IMR-90 (cell line): ENCODE measurements around the gene ASB1. TPM values are rescaled to one million over a fixed set of nuclear protein-coding genes. Genes with fewer than 3 reads are reported as not detected.

Experiments used
- ATAC-seq: fragments of 200-7000 bp; cut with Tn5 transposase; 2 replicates; pipeline ENCODE4 v1.9.1; 2020; ENCODE audit warnings: low read depth, mild to moderate bottlenecking, moderate library complexity
- BruUV-seq: library from RNA; stranded (reverse); fragments of 400-500 nt; replicated peaks from 2 replicates; lab custom pipeline; 2021; lab: Mats Ljungman, UMichigan
- CTCF ChIA-PET: fragments of 300-600 bp; formaldehyde crosslinking; extraction: SDS; loops from one replicate; lab custom pipeline; 2021; ENCODE audit warnings: antibody characterized with exemption; lab: Yijun Ruan, JAX
- POLR2A ChIA-PET: fragments of 300-600 bp; sonication (Branson Sonifier 250); formaldehyde crosslinking; loops from one replicate; lab custom pipeline; 2022; ENCODE audit warnings: antibody characterized with exemption; ENCODE audit not compliant: unreplicated experiment; lab: Charles Lee
- DNase-seq: peaks from one replicate; pipeline ENCODE4 v3.0.0; 2013
- H2AFZ ChIP-seq: replicated peaks from 2 replicates; pipeline ENCODE3; 2013; ENCODE audit warnings: low read length, mild to moderate bottlenecking; ENCODE audit not compliant: poor library complexity
- H2AK5ac ChIP-seq: 2 replicates; pipeline ENCODE4 v1.6.1; 2013; ENCODE audit warnings: low read depth, low read length, inconsistent platforms
- H2AK9ac ChIP-seq: replicated peaks from 2 replicates; pipeline ENCODE3; 2013; ENCODE audit warnings: mild to moderate bottlenecking, low read depth, low read length, moderate library complexity; ENCODE audit not compliant: poor library complexity
- H2BK120ac ChIP-seq: 2 replicates; pipeline ENCODE4 v1.6.1; 2013; ENCODE audit warnings: low read depth, low read length, inconsistent platforms
- H2BK15ac ChIP-seq: 3 replicates; pipeline ENCODE4 v1.6.1; 2013; ENCODE audit warnings: low read depth, low read length, inconsistent platforms
- H2BK20ac ChIP-seq: 2 replicates; pipeline ENCODE4 v1.6.1; 2013; ENCODE audit warnings: low read depth, mild to moderate bottlenecking, inconsistent platforms, low read length, moderate library complexity
- H2BK5ac ChIP-seq: 2 replicates; pipeline ENCODE4 v1.6.1; 2013; ENCODE audit warnings: mild to moderate bottlenecking, low read depth, low read length, inconsistent platforms; ENCODE audit not compliant: poor library complexity, severe bottlenecking
- H3K14ac ChIP-seq: replicated peaks from 2 replicates; pipeline ENCODE4 v1.6.1; 2013; ENCODE audit warnings: low read depth, low read length, inconsistent platforms
- H3K18ac ChIP-seq: 2 replicates; pipeline ENCODE4 v1.6.1; 2013; ENCODE audit warnings: low read depth, low read length, control low read depth
- H3K23ac ChIP-seq: 2 replicates; pipeline ENCODE4 v1.6.1; 2013; ENCODE audit warnings: low read depth, low read length, inconsistent platforms
- H3K27ac ChIP-seq: 2 replicates; pipeline ENCODE4 v1.5.1; 2013; ENCODE audit warnings: mild to moderate bottlenecking, control low read depth, low read length; ENCODE audit not compliant: insufficient read depth
- H3K27me3 ChIP-seq: 2 replicates; pipeline ENCODE4 v1.6.1; 2013; ENCODE audit warnings: low read length; ENCODE audit not compliant: control insufficient read depth, insufficient read depth
- H3K36me3 ChIP-seq: 2 replicates; pipeline ENCODE4 v1.6.1; 2013; ENCODE audit warnings: low read length, mixed read lengths; ENCODE audit not compliant: control insufficient read depth, insufficient read depth
- H3K4ac ChIP-seq: 2 replicates; pipeline ENCODE4 v1.6.1; 2013; ENCODE audit warnings: low read depth, low read length, inconsistent platforms
- H3K4me1 ChIP-seq: 2 replicates; pipeline ENCODE4 v1.6.1; 2013; ENCODE audit warnings: low read length, mixed read lengths; ENCODE audit not compliant: control insufficient read depth, insufficient read depth
- H3K4me2 ChIP-seq: 2 replicates; pipeline ENCODE4 v1.6.1; 2013; ENCODE audit warnings: low read depth, mild to moderate bottlenecking, control low read depth, low read length, moderate library complexity
- H3K4me3 ChIP-seq: 2 replicates; pipeline ENCODE4 v1.5.1; 2013; ENCODE audit warnings: low read depth, mild to moderate bottlenecking, control low read depth, low read length, moderate library complexity; ENCODE audit not compliant: insufficient read depth
- H3K56ac ChIP-seq: 2 replicates; pipeline ENCODE4 v1.6.1; 2013; ENCODE audit warnings: low read length, inconsistent platforms; ENCODE audit not compliant: insufficient read depth; ENCODE audit errors: extremely low read depth
- H3K79me1 ChIP-seq, 2 experiments: 2 replicates each; pipeline ENCODE4 v1.6.1; 2013; ENCODE audit warnings: low read length in 2 of 2, inconsistent platforms in 1 of 2, low read depth in 1 of 2
- H3K9ac ChIP-seq: 2 replicates; pipeline ENCODE4 v1.6.1; 2013; ENCODE audit warnings: low read depth, low read length, control low read depth
- H3K9me1 ChIP-seq: 2 replicates; pipeline ENCODE4 v1.6.1; 2013; ENCODE audit warnings: low read length, inconsistent platforms; ENCODE audit not compliant: insufficient read depth
- H3K9me3 ChIP-seq: 2 replicates; pipeline ENCODE4 v1.6.1; 2013; ENCODE audit warnings: low read length; ENCODE audit not compliant: control insufficient read depth, insufficient read depth
- H4K20me1 ChIP-seq: 2 replicates; pipeline ENCODE4 v1.6.1; 2013; ENCODE audit warnings: low read length, inconsistent platforms; ENCODE audit not compliant: insufficient read depth
- H4K5ac ChIP-seq: 2 replicates; pipeline ENCODE4 v1.6.1; 2013; ENCODE audit warnings: mild to moderate bottlenecking, low read depth, low read length, control low read depth
- H4K8ac ChIP-seq, 2 experiments: 2 replicates each; pipeline ENCODE4 v1.6.1; 2013; ENCODE audit warnings: low read depth in 2 of 2, low read length in 2 of 2, control low read depth in 1 of 2, inconsistent platforms in 1 of 2
- H4K91ac ChIP-seq: 2 replicates; pipeline ENCODE4 v1.6.1; 2013; ENCODE audit warnings: low read depth, low read length, inconsistent platforms; ENCODE audit not compliant: insufficient read depth
- CEBPB ChIP-seq: IDR thresholded peaks from 2 replicates; pipeline ENCODE4 v1.6.1; 2012; ENCODE audit warnings: low read depth, low read length, improper control_type of control experiment
- CHD1 ChIP-seq: IDR thresholded peaks from 2 replicates; pipeline ENCODE4 v1.6.1; 2012; ENCODE audit warnings: low read depth, low read length, improper control_type of control experiment
- CTCF ChIP-seq: conservative IDR thresholded peaks from 2 replicates; pipeline ENCODE4 v1.5.1; 2012; ENCODE audit warnings: mild to moderate bottlenecking, low read depth, low read length, improper control_type of control experiment
- ELK1 ChIP-seq: fragments of 150-350 bp; IDR thresholded peaks from 2 replicates; pipeline ENCODE4 v1.6.1; 2016; ENCODE audit warnings: low read depth, mild to moderate bottlenecking, low read length, moderate library complexity, borderline replicate concordance
- FOS ChIP-seq: fragments of 150-350 bp; IDR thresholded peaks from 2 replicates; pipeline ENCODE4 v1.6.1; 2016; ENCODE audit warnings: low read depth, low read length
- MAFK ChIP-seq: IDR thresholded peaks from 2 replicates; pipeline ENCODE4 v1.6.1; 2012; ENCODE audit warnings: low read depth, low read length, improper control_type of control experiment
- MAZ ChIP-seq: IDR thresholded peaks from 2 replicates; pipeline ENCODE4 v1.6.1; 2012; ENCODE audit warnings: low read depth, mild to moderate bottlenecking, low read length, improper control_type of control experiment, moderate library complexity, borderline replicate concordance
- MXI1 ChIP-seq: IDR thresholded peaks from 2 replicates; pipeline ENCODE4 v1.6.1; 2012; ENCODE audit warnings: low read depth, mild to moderate bottlenecking, low read length, moderate library complexity, borderline replicate concordance
- NFE2L2 ChIP-seq: fragments of 150-350 bp; IDR thresholded peaks from 2 replicates; pipeline ENCODE4 v1.6.1; 2016; ENCODE audit warnings: low read depth, mild to moderate bottlenecking, low read length
- POLR2A ChIP-seq: IDR thresholded peaks from 2 replicates; pipeline ENCODE4 v1.6.1; 2012; ENCODE audit warnings: mild to moderate bottlenecking, low read depth, low read length
- RAD21 ChIP-seq: IDR thresholded peaks from 2 replicates; pipeline ENCODE4 v1.6.1; 2012; ENCODE audit warnings: low read length, improper control_type of control experiment
- RCOR1 ChIP-seq: IDR thresholded peaks from 2 replicates; pipeline ENCODE4 v1.6.1; 2012; ENCODE audit warnings: mild to moderate bottlenecking, low read length, improper control_type of control experiment; ENCODE audit not compliant: insufficient replicate concordance
- SMC3 ChIP-seq: fragments of 150-350 bp; IDR thresholded peaks from 2 replicates; pipeline ENCODE4 v1.6.1; 2016; ENCODE audit warnings: low read depth, mild to moderate bottlenecking, antibody characterized with exemption, low read length, moderate library complexity
- USF2 ChIP-seq: fragments of 150-350 bp; IDR thresholded peaks from 2 replicates; pipeline ENCODE4 v1.6.1; 2017; ENCODE audit warnings: mild to moderate bottlenecking, antibody characterized with exemption, low read length, low read depth
- WGBS, 2 experiments: methylation state at CpG; one replicate each; pipeline versions ENCODE4 v1.1.5 to v1.1.7; 2013; ENCODE audit warnings: missing lambda C conversion rate in 2 of 2; ENCODE audit not compliant: insufficient read length in 1 of 2; ENCODE audit errors: extremely low coverage in 2 of 2; 5-methylcytosine and 5-hydroxymethylcytosine counted together
- dilution Hi-C: fragments of 300-500 bp; cut with HindIII; formaldehyde crosslinking; loops from one replicate; pipeline ENCODE4 v1.14.3; 2018; ENCODE audit warnings: low sequenced_read_pairs; ENCODE audit not compliant: unreplicated experiment
- in situ Hi-C: fragments of 300-500 bp; cut with MboI; formaldehyde crosslinking; loops from 3 replicates; pipeline ENCODE4 v1.14.3; 2019; ENCODE audit warnings: low sequenced_read_pairs, inconsistent platforms, mixed read lengths
- intact Hi-C: fragments of 100-400 bp; cut with micrococcal nuclease; formaldehyde crosslinking; loops from 2 replicates; pipeline ENCODE4 v1.10.0; 2022
- polyA plus RNA-seq, 3 experiments: library from polyadenylated mRNA; depleted of rRNA; stranded (reverse); fragments of >200 nt; gene quantifications; 2 replicates each; pipeline ENCODE4 v1.2.3, GENCODE V29; 2012; ENCODE audit warnings: low replicate concordance in 1 of 3
- total RNA-seq: library from RNA; depleted of rRNA; stranded (reverse); fragments of >200 nt; gene quantifications from 2 replicates; pipeline ENCODE4 v1.2.3, GENCODE V29; 2012

The ASB1 gene
- total and polyA plus RNA-seq, 2 of the 4 experiments (the other 2 are of a cell fraction): 23.5 to 37.3 TPM

GRCh38 chr2:238448031-238448955, 21.6 kb downstream of the ASB1 start:
- no peak overlapping the region for H3K4ac ChIP-seq
- H3K79me1 ChIP-seq: peaks cover 62 to 80% of the 10 kb centered on the region in 2 experiments
- no peaks in the 10 kb centered on the region for H3K9me3 ChIP-seq
- no peak overlapping the region for H2BK120ac ChIP-seq
- H4K8ac ChIP-seq: no peak overlapping the region
- no peak overlapping the region for H3K4me2 ChIP-seq
- ChIA-PET POLR2A (no interaction called here), CTCF (interaction anchor here (0.7 kb wide), 1 partner anchor 13 kb away, joined by 3 read pairs; no protein-coding TSS in a partner anchor)
- no TSS peak for BruUV-seq
- dilution Hi-C loops: no loop called here
- H2BK15ac ChIP-seq: no peak overlapping the region
- H3K9me1 ChIP-seq: 0 out of 2 replicates have a peak, but pooled peaks cover 15% of the 10 kb centered on the region
- no peaks in the 10 kb centered on the region for H3K27me3 ChIP-seq
- no peak overlapping the region for H2AK9ac ChIP-seq
- DNase-seq: no peak
- no peak overlapping the region for H4K5ac ChIP-seq
- no peak overlapping the region for H3K9ac ChIP-seq
- no peak overlapping the region for H3K4me3 ChIP-seq
- H3K27ac ChIP-seq: no peak overlapping the region
- ATAC-seq: 0 out of 2 replicates have a peak, but pooled peaks have one; percentile 16
- intact Hi-C loops: no loop called here
- H4K20me1 ChIP-seq: peaks cover 24% of the 10 kb centered on the region
- in situ Hi-C loops: no loop called here
- no peak overlapping the region for H2AK5ac ChIP-seq
- no peak overlapping the region for H4K91ac ChIP-seq
- H3K36me3 ChIP-seq: peaks cover 75% of the 10 kb centered on the region
- H2BK20ac ChIP-seq: no peak overlapping the region
- H3K4me1 ChIP-seq: peaks cover 5% of the 10 kb centered on the region
- H3K18ac ChIP-seq: no peak overlapping the region
- H2AFZ ChIP-seq: no peak overlapping the region
- H3K56ac ChIP-seq: no peak overlapping the region
- H2BK5ac ChIP-seq: no peak overlapping the region
- WGBS, 2 experiments: 98% methylated on average over 7 of the region's 19 CpGs; no CpG with 5 or more reads in 1 of the 2 experiments
- no peak overlapping the region for H3K14ac ChIP-seq
- no peak overlapping the region for H3K23ac ChIP-seq
- TF ChIP-seq MAFK (no peak), USF2 (no peak), RCOR1 (no peak), SMC3 (no peak), POLR2A (no peak), CTCF (no peak), MXI1 (no peak), NFE2L2 (no peak), MAZ (no peak), CHD1 (no peak), CEBPB (no peak), ELK1 (no peak), RAD21 (no peak), FOS (no peak)
